Adrenal gland (tissue), 5 donors: ENCODE results near the gene GRIN3A.

ENCODE experiments used
- POLR2A ChIP-seq, 2 donors: fragments of 450-650 bp; IDR thresholded peaks; one replicate each; pipeline ENCODE4 v1.6.1; 2017; ENCODE audit warnings: antibody characterized with exemption in 2 of 2, mild to moderate bottlenecking in 2 of 2, moderate library complexity in 1 of 2
- TF ChIP-seq, protein P1 (sequence below), 6 experiments: fragments of 450-650 bp in 4 of 6; fragments of 200-600 bp in 2 of 6; sonication (generic) in 1 of 6; IDR thresholded peaks; 1 replicate in 5 of 6; 2 replicates in 1 of 6; pipeline versions ENCODE4 v1.5.1 to v1.8.0; 2016 to 2021; ENCODE audit warnings: antibody characterized with exemption in 6 of 6, mild to moderate bottlenecking in 2 of 6, moderate library complexity in 1 of 6
- donor health status: DM: no; HTN: no; CAD: no.

DNA sequence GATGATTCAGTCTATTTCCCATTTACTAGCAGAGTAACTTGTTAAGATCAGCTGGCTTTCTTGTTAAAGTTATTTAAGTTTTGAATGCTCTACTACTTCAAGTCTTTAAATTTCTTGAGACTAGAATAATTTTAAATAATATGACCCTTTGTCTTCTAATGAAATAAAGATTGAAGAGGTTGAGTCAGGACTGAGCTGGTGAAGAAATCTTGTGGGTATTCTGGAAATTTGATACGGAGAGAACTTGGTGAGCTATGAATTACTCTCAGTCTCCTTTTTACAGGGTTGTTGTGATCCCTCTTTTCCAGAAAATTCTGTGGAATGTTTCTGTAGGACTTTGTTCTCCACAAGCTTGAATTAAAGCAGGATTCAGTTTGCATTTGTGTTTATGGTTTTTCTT lies 175.5 kb downstream of the GRIN3A start:
- TF ChIP-seq POLR2A (IDR thresholded peaks at IDR 0.05), result no peak
- TF ChIP-seq, protein P1, sequence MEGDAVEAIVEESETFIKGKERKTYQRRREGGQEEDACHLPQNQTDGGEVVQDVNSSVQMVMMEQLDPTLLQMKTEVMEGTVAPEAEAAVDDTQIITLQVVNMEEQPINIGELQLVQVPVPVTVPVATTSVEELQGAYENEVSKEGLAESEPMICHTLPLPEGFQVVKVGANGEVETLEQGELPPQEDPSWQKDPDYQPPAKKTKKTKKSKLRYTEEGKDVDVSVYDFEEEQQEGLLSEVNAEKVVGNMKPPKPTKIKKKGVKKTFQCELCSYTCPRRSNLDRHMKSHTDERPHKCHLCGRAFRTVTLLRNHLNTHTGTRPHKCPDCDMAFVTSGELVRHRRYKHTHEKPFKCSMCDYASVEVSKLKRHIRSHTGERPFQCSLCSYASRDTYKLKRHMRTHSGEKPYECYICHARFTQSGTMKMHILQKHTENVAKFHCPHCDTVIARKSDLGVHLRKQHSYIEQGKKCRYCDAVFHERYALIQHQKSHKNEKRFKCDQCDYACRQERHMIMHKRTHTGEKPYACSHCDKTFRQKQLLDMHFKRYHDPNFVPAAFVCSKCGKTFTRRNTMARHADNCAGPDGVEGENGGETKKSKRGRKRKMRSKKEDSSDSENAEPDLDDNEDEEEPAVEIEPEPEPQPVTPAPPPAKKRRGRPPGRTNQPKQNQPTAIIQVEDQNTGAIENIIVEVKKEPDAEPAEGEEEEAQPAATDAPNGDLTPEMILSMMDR (IDR thresholded peaks at IDR 0.05), result no peak
